B cell (primary cell): ENCODE data around the gene GPBP1. TPM values are rescaled to one million over a fixed set of nuclear protein-coding genes. Genes with fewer than 3 reads are reported as not detected.
"Not testable (repeated sequence)": the region's sequence is repeated elsewhere in the genome, so short reads cannot be mapped to it uniquely, and the experiment has no call there.

Experiments
- ATAC-seq: fragments of 200-7000 bp; cut with Tn5 transposase; one replicate; pipeline ENCODE4 v1.10.0; 2021; ENCODE audit warnings: low read depth, mild to moderate bottlenecking, moderate number of reproducible peaks, moderate library complexity
- CTCF ChIA-PET: fragments of 350-600 bp; sonication (Branson Sonifier 250); formaldehyde crosslinking; loops from one replicate; lab custom pipeline; 2021; ENCODE audit warnings: antibody characterized with exemption, inconsistent platforms; lab: Charles Lee
- POLR2A ChIA-PET: fragments of 350-600 bp; sonication (Branson Sonifier 250); formaldehyde crosslinking; loops from one replicate; lab custom pipeline; 2021; ENCODE audit warnings: antibody characterized with exemption; lab: Charles Lee
- DNase-seq: peaks from one replicate; pipeline ENCODE4 v3.0.0; 2013
- H2AFZ ChIP-seq: 2 replicates; pipeline ENCODE4 v1.6.1; 2012; ENCODE audit warnings: mild to moderate bottlenecking, low read depth, low read length; ENCODE audit not compliant: insufficient read depth, poor library complexity, severe bottlenecking
- H3K27ac ChIP-seq, 2 donors: 1 replicate in 1 of 2; 2 replicates in 1 of 2; pipeline ENCODE4 v1.5.1; 2012 to 2013; ENCODE audit warnings: low read length in 2 of 2, mild to moderate bottlenecking in 2 of 2, moderate library complexity in 1 of 2
- H3K27me3 ChIP-seq, 4 experiments: fragments of 200-600 bp in 1 of 4; sonication (generic) in 1 of 4; replicated peaks in 1 of 4; 1 replicate in 2 of 4; 2 replicates in 2 of 4; pipeline versions ENCODE4 v1.6.1 to v1.7.0; 2013 to 2016; ENCODE audit warnings: low read length in 3 of 4, mild to moderate bottlenecking in 2 of 4, mixed read lengths in 1 of 4, moderate library complexity in 1 of 4; ENCODE audit not compliant: insufficient read depth in 4 of 4, control insufficient read depth in 3 of 4; ENCODE audit errors: control extremely low read depth in 1 of 4
- H3K36me3 ChIP-seq, 2 experiments: replicated peaks in 1 of 2; 1 replicate in 1 of 2; 2 replicates in 1 of 2; pipeline versions ENCODE4 v1.6.1 to v1.7.1; 2013; ENCODE audit warnings: low read length in 1 of 2; ENCODE audit not compliant: insufficient read depth in 2 of 2, control insufficient read depth in 1 of 2; ENCODE audit errors: control extremely low read depth in 1 of 2, extremely low read depth in 1 of 2
- H3K4me1 ChIP-seq, 2 donors: fragments of 200-600 bp in 1 of 2; sonication (generic) in 1 of 2; 1 replicate in 1 of 2; 2 replicates in 1 of 2; pipeline versions ENCODE4 v1.5.1 to v1.6.1; 2013 to 2017; ENCODE audit warnings: low read length in 2 of 2; ENCODE audit not compliant: control insufficient read depth in 2 of 2, insufficient read depth in 2 of 2
- H3K4me2 ChIP-seq: replicated peaks from 2 replicates; pipeline ENCODE3; 2012; ENCODE audit warnings: mild to moderate bottlenecking, low read depth, low read length; ENCODE audit not compliant: poor library complexity, severe bottlenecking
- H3K4me3 ChIP-seq, 5 experiments: fragments of 200-600 bp in 1 of 5; sonication (generic) in 1 of 5; 1 replicate in 3 of 5; 2 replicates in 2 of 5; pipeline versions ENCODE4 v1.5.1 to v1.7.0; 2011 to 2016; ENCODE audit warnings: low read length in 4 of 5, mild to moderate bottlenecking in 4 of 5, low read depth in 2 of 5, control low read depth in 1 of 5, moderate library complexity in 1 of 5; ENCODE audit not compliant: insufficient read depth in 1 of 5; ENCODE audit errors: control extremely low read depth in 1 of 5, extremely low read depth in 1 of 5
- H3K79me2 ChIP-seq: fragments of 200-600 bp; sonication (generic); one replicate; pipeline ENCODE4 v1.6.0; 2016; ENCODE audit warnings: low read length; ENCODE audit not compliant: control insufficient read depth, insufficient read depth
- H3K9ac ChIP-seq: fragments of 200-600 bp; sonication (generic); 2 replicates; pipeline ENCODE4 v1.6.1; 2017; ENCODE audit warnings: mild to moderate bottlenecking, low read length, moderate library complexity
- H3K9me3 ChIP-seq, 3 donors: one replicate each; pipeline versions ENCODE4 v1.6.1 to v1.7.1; 2013; ENCODE audit warnings: low read length in 2 of 3; ENCODE audit not compliant: control insufficient read depth in 2 of 3, insufficient read depth in 1 of 3; ENCODE audit errors: control extremely low read depth in 1 of 3
- H4K20me1 ChIP-seq: 2 replicates; pipeline ENCODE4 v1.6.0; 2012; ENCODE audit warnings: mild to moderate bottlenecking, low read length; ENCODE audit not compliant: insufficient read depth, control insufficient read depth, poor library complexity, severe bottlenecking
- H3K27ac Mint-ChIP-seq: one replicate; pipeline ENCODE4 v1.8.0; 2021; ENCODE audit warnings: mixed read lengths
- H3K27me3 Mint-ChIP-seq: one replicate; pipeline ENCODE4 v1.8.0; 2021; ENCODE audit warnings: mixed read lengths
- H3K4me1 Mint-ChIP-seq: one replicate; pipeline ENCODE4 v1.8.0; 2021; ENCODE audit warnings: mixed read lengths
- H3K4me3 Mint-ChIP-seq: one replicate; pipeline ENCODE4 v1.8.0; 2021; ENCODE audit warnings: mixed read lengths
- H3K9me3 Mint-ChIP-seq: one replicate; pipeline ENCODE4 v1.8.0; 2022; ENCODE audit warnings: mixed read lengths; ENCODE audit not compliant: insufficient read depth
- EZH2 ChIP-seq: IDR thresholded peaks from 2 replicates; pipeline ENCODE4 v1.6.1; 2012; ENCODE audit warnings: borderline replicate concordance, low read depth, mild to moderate bottlenecking, moderate library complexity, low read length; ENCODE audit not compliant: insufficient read depth, poor library complexity, severe bottlenecking
- WGBS: methylation state at CpG from one replicate; pipeline ENCODE4 v1.1.5; 2013; ENCODE audit warnings: missing lambda C conversion rate; ENCODE audit not compliant: insufficient coverage; 5-methylcytosine and 5-hydroxymethylcytosine counted together
- intact Hi-C: fragments of 100-400 bp; cut with micrococcal nuclease; formaldehyde crosslinking; loops from one replicate; pipeline ENCODE4 v1.10.0; 2022
- polyA plus RNA-seq: library from polyadenylated mRNA; depleted of rRNA; stranded (reverse); fragments of >200 nt; gene quantifications from 2 replicates; pipeline ENCODE4 v1.2.3, GENCODE V29; 2012
- total RNA-seq, 2 donors: library from RNA; stranded (reverse); fragments of 120-200 nt in 1 of 2; gene quantifications; 1 replicate in 1 of 2; 2 replicates in 1 of 2; pipeline versions ENCODE4 v1.2.3 to v1.2.4, GENCODE V29; 2013 to 2022
- TF ChIP-seq, protein P1 (sequence below): fragments of 200-600 bp; IDR thresholded peaks from one replicate; pipeline ENCODE4 v1.8.0; 2022; ENCODE audit warnings: antibody characterized with exemption, mild to moderate bottlenecking

Gene GPBP1
- total and polyA plus RNA-seq, 2 donors (not counting 1 experiment from before 2014, with no cell fraction given): 30.9 to 152 TPM

DNA sequence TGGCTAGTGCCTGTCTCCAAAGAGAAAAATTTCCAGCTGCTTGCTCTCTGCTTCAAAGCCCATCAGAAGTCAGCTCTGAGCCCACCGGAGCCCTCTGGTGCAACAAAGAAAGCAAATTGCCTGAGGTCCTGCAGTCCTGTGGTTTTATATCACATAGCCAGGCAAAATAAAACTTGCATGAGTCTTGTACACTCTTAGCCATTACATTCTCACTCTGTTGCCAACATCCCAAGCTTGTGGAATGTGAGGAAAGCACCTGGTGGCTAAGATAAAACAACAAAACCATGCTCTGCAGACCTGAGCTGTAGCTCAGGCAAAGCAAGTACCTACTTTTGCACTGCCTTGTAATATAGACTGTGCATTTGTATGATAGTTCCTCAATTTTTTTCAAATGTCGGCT lies 133.7 kb downstream of the GPBP1 start:
- Mint-ChIP-seq H3K27ac (no peak overlapping the region), H3K4me1 (peaks cover 11% of the 10 kb centered on the region), H3K4me3 (no peak overlapping the region), H3K27me3 (no peaks in the 10 kb centered on the region), H3K9me3 (peaks cover 3% of the 10 kb centered on the region)
- peaks cover 0 to 2% (median 0%) of the 10 kb centered on the region in 4 experiments for H3K27me3 ChIP-seq
- WGBS: 100% methylated on average over 2 of the region's 2 CpGs
- no peaks in the 10 kb centered on the region for H3K4me1 ChIP-seq
- intact Hi-C loops: no loop called here
- H3K9ac ChIP-seq: no peak overlapping the region
- no peaks in the 10 kb centered on the region for H4K20me1 ChIP-seq
- no peak for TF ChIP-seq EZH2
- TF ChIP-seq, protein P1, sequence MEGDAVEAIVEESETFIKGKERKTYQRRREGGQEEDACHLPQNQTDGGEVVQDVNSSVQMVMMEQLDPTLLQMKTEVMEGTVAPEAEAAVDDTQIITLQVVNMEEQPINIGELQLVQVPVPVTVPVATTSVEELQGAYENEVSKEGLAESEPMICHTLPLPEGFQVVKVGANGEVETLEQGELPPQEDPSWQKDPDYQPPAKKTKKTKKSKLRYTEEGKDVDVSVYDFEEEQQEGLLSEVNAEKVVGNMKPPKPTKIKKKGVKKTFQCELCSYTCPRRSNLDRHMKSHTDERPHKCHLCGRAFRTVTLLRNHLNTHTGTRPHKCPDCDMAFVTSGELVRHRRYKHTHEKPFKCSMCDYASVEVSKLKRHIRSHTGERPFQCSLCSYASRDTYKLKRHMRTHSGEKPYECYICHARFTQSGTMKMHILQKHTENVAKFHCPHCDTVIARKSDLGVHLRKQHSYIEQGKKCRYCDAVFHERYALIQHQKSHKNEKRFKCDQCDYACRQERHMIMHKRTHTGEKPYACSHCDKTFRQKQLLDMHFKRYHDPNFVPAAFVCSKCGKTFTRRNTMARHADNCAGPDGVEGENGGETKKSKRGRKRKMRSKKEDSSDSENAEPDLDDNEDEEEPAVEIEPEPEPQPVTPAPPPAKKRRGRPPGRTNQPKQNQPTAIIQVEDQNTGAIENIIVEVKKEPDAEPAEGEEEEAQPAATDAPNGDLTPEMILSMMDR: no peak
- DNase-seq (no peak), ATAC-seq (no peak)
- CTCF ChIA-PET: interaction anchor here (3.2 kb wide), 1 partner anchor 9 kb away, joined by 20 read pairs; no protein-coding TSS in a partner anchor
- H3K9me3 ChIP-seq: peaks cover 4 to 11% (median 9%) of the 10 kb centered on the region in 3 donors
- H3K4me3 ChIP-seq: no peak overlapping the region
- no peaks in the 10 kb centered on the region for H3K79me2 ChIP-seq
- H3K4me2 ChIP-seq: no peak overlapping the region
- no peak overlapping the region for H3K27ac ChIP-seq
- POLR2A ChIA-PET: no interaction called here
- no peaks in the 10 kb centered on the region for H3K36me3 ChIP-seq
- H2AFZ ChIP-seq: no peak overlapping the region

DNA sequence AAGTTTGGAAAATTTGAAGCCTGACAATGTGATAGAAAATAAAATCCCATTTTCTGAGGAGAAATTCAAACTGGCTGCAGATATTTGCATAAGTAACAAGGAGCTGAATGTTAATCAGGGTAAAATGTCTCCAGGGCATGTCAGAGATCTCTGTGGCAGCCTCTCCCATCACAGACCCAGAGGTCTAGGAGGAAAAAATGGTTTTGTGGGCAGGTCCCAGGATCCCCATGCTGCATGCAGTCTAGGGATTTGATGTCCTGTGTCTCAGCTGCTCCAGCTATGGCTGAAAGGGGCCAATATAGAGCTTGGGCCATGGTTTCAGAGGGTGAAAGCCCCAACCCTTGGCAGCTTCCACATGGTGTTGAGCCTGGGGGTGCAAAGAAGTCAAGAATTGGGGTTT lies 135.2 kb downstream of the GPBP1 start:
- H3K4me2 ChIP-seq, H3K36me3 ChIP-seq, ATAC-seq, H4K20me1 ChIP-seq, DNase-seq, H3K4me3 Mint-ChIP-seq, H3K27me3 ChIP-seq, H3K9me3 Mint-ChIP-seq, POLR2A ChIA-PET, H3K79me2 ChIP-seq, H3K9ac ChIP-seq, H3K27ac ChIP-seq, H3K4me1 ChIP-seq, H3K4me3 ChIP-seq, intact Hi-C loops, H2AFZ ChIP-seq, H3K27me3 Mint-ChIP-seq, H3K27ac Mint-ChIP-seq: not testable (repeated sequence)
- H3K4me1 Mint-ChIP-seq: peaks cover 11% of the 10 kb centered on the region
- H3K9me3 ChIP-seq: peaks cover 4 to 11% (median 9%) of the 10 kb centered on the region in 3 donors
- CTCF ChIA-PET: interaction anchor here (3.2 kb wide), 1 partner anchor 11 kb away, joined by 20 read pairs; no protein-coding TSS in a partner anchor
